GM12878 (cell line): ENCODE results near the gene STK11. TPM values are rescaled to one million over a fixed set of nuclear protein-coding genes. Genes with fewer than 3 reads are reported as not detected.

ENCODE experiments used
- ATAC-seq: fragments of 200-7000 bp; cut with Tn5 transposase; 3 replicates; pipeline ENCODE4 v1.9.1; 2020; ENCODE audit warnings: mild to moderate bottlenecking, moderate library complexity
- BruUV-seq: library from RNA; stranded (reverse); fragments of 400-500 nt; replicated peaks from 2 replicates; lab custom pipeline; 2021; lab: Mats Ljungman, UMichigan
- CTCF ChIA-PET: fragments of 300-600 bp; sonication (Branson Sonifier 250); formaldehyde crosslinking; extraction: SDS; loops from one replicate; lab custom pipeline; 2021; ENCODE audit warnings: inconsistent platforms; lab: Yijun Ruan, JAX
- POLR2A ChIA-PET: fragments of 350-600 bp; formaldehyde crosslinking; extraction: SDS; loops from one replicate; lab custom pipeline; 2021; ENCODE audit warnings: inconsistent platforms; lab: Charles Lee
- RAD21 ChIA-PET: fragments of 300-600 bp; sonication (Branson Sonifier 250); formaldehyde crosslinking; loops from one replicate; lab custom pipeline; 2023; ENCODE audit warnings: antibody characterized with exemption; ENCODE audit not compliant: unreplicated experiment; lab: Charles Lee
- SMC1A ChIA-PET: fragments of 300-600 bp; sonication (Branson Sonifier 250); formaldehyde crosslinking; loops from one replicate; lab custom pipeline; 2023; ENCODE audit not compliant: unreplicated experiment, uncharacterized antibody; lab: Charles Lee
- DNase-seq: peaks from one replicate; pipeline ENCODE4 v3.0.0-alpha.2; 2011; ENCODE audit warnings: low read depth, low spot score
- FAIRE-seq: peaks from 3 replicates; lab custom pipeline; 2011; peaks lifted over from hg19 to GRCh38; lab: Jason Lieb, UNC
- H2AFZ ChIP-seq: 2 replicates; pipeline ENCODE4 v1.6.0; 2011; ENCODE audit warnings: low read depth, low read length, control low read depth; ENCODE audit not compliant: control insufficient read depth
- H3K27ac ChIP-seq: 2 replicates; pipeline ENCODE4 v1.5.1; 2011; ENCODE audit warnings: control low read depth; ENCODE audit not compliant: control insufficient read depth, insufficient read depth
- H3K27me3 ChIP-seq, 2 experiments: replicated peaks in 1 of 2; 2 replicates each; pipeline versions ENCODE4 v1.6.0 to v1.6.1; 2011; ENCODE audit warnings: low read length in 1 of 2; ENCODE audit not compliant: control insufficient read depth in 2 of 2, insufficient read depth in 2 of 2
- H3K36me3 ChIP-seq, 2 experiments: 2 replicates each; pipeline ENCODE4 v1.5.1; 2011; ENCODE audit warnings: low read length in 1 of 2; ENCODE audit not compliant: control insufficient read depth in 2 of 2, insufficient read depth in 2 of 2
- H3K4me1 ChIP-seq: 2 replicates; pipeline ENCODE4 v1.6.1; 2011; ENCODE audit warnings: mild to moderate bottlenecking, low read length, moderate library complexity, mixed read lengths; ENCODE audit not compliant: control insufficient read depth, insufficient read depth
- H3K4me2 ChIP-seq: 2 replicates; pipeline ENCODE4 v1.6.0; 2011; ENCODE audit warnings: control low read depth; ENCODE audit not compliant: control insufficient read depth, insufficient read depth
- H3K4me3 ChIP-seq: fragments of 200-600 bp; sonication (generic); 2 replicates; pipeline ENCODE4 v1.5.1; 2016
- H3K79me2 ChIP-seq: 2 replicates; pipeline ENCODE4 v1.6.0; 2011; ENCODE audit warnings: low read length; ENCODE audit not compliant: control insufficient read depth, insufficient read depth
- H3K9ac ChIP-seq: 2 replicates; pipeline ENCODE4 v1.8.0; 2011; ENCODE audit warnings: low read length, control low read depth, mixed read lengths; ENCODE audit not compliant: control insufficient read depth, insufficient read depth
- H3K9me3 ChIP-seq: replicated peaks from 3 replicates; pipeline ENCODE4 v1.5.1; 2011; ENCODE audit warnings: mild to moderate bottlenecking, low read length; ENCODE audit not compliant: control insufficient read depth, insufficient read depth
- H4K20me1 ChIP-seq: 2 replicates; pipeline ENCODE4 v1.6.0; 2011; ENCODE audit not compliant: control insufficient read depth, insufficient read depth
- BACH1 ChIP-seq: fragments of 450-650 bp; IDR thresholded peaks from 2 replicates; pipeline ENCODE4 v1.6.1; 2017; ENCODE audit warnings: mild to moderate bottlenecking, borderline replicate concordance
- BHLHE40 ChIP-seq, 2 experiments: fragments of 450-650 bp in 1 of 2; IDR thresholded peaks; 2 replicates each; pipeline ENCODE4 v1.6.1; 2011 to 2017; ENCODE audit warnings: low read depth in 2 of 2, borderline replicate concordance in 1 of 2, improper control_type of control experiment in 1 of 2, low read length in 1 of 2, mild to moderate bottlenecking in 1 of 2
- EED ChIP-seq: sonication (generic); IDR thresholded peaks from 2 replicates; pipeline ENCODE4 v1.6.1; 2016; ENCODE audit warnings: antibody characterized with exemption, low read depth
- EGR1 ChIP-seq, 2 experiments: IDR thresholded peaks; 1 replicate in 1 of 2; 2 replicates in 1 of 2; pipeline ENCODE4 v1.6.1; 2011 to 2012; ENCODE audit warnings: low read depth in 2 of 2, low read length in 2 of 2, borderline replicate concordance in 1 of 2, mild to moderate bottlenecking in 1 of 2, moderate library complexity in 1 of 2
- HDGF ChIP-seq: fragments of 450-650 bp; IDR thresholded peaks from 2 replicates; pipeline ENCODE4 v1.6.1; 2016; ENCODE audit warnings: antibody characterized with exemption
- MEF2B ChIP-seq: fragments of 450-650 bp; IDR thresholded peaks from 2 replicates; pipeline ENCODE4 v1.6.1; 2018; ENCODE audit warnings: mild to moderate bottlenecking, moderate library complexity; ENCODE audit not compliant: partially characterized antibody, poor library complexity, severe bottlenecking
- NFIC ChIP-seq: IDR thresholded peaks from 2 replicates; pipeline ENCODE4 v1.6.1; 2012; ENCODE audit warnings: low read depth, mild to moderate bottlenecking, inconsistent platforms, low read length, moderate library complexity
- NR2F1 ChIP-seq: fragments of 450-650 bp; conservative IDR thresholded peaks from 2 replicates; pipeline ENCODE4 v1.6.1; 2017; ENCODE audit warnings: mild to moderate bottlenecking
- POLR2AphosphoS2 ChIP-seq: IDR thresholded peaks from 2 replicates; pipeline ENCODE4 v1.6.1; 2011; ENCODE audit warnings: low read depth, mild to moderate bottlenecking, low read length, improper control_type of control experiment, moderate library complexity
- POU2F2 ChIP-seq: IDR thresholded peaks from 3 replicates; pipeline ENCODE4 v1.6.1; 2011; ENCODE audit warnings: low read depth, mild to moderate bottlenecking, low read length, borderline replicate concordance
- WGBS: methylation state at CpG from one replicate; pipeline ENCODE4 v1.1.6; 2016; ENCODE audit warnings: low lambda C conversion rate; ENCODE audit not compliant: insufficient replicate concordance, insufficient coverage; ENCODE audit errors: missing lambda C conversion rate; 5-methylcytosine and 5-hydroxymethylcytosine counted together
- in situ Hi-C: fragments of 300-500 bp; cut with MboI; formaldehyde crosslinking; loops from 9 replicates; pipeline ENCODE4 v1.14.3; 2018; ENCODE audit warnings: mixed read lengths
- intact Hi-C: fragments of 100-400 bp; cut with micrococcal nuclease; formaldehyde crosslinking; loops from one replicate; pipeline ENCODE4 v1.14.2; 2022; ENCODE audit not compliant: unreplicated experiment
- polyA plus RNA-seq, 11 experiments: library from polyadenylated mRNA; depleted of rRNA in 4 of 11; unstranded in 6 of 11; stranded (reverse) in 5 of 11; fragments of >200 nt; fragmentation: Nextera tagmentation in 4 of 11; fragmentation: Illumina TruSeq in 1 of 11; extraction: Ambion mirVana in 4 of 11; extraction: Trizol in 1 of 11; gene quantifications; 1 replicate in 1 of 11; 2 replicates in 10 of 11; pipeline versions ENCODE4 v1.2.1 to v1.2.3, GENCODE V29; 2011 to 2016; ENCODE audit warnings: inconsistent platforms in 2 of 11, missing spikeins in 2 of 11, low read depth in 1 of 11
- total RNA-seq, 4 experiments: library from RNA; depleted of rRNA in 3 of 4; stranded (reverse); fragments of >200 nt in 3 of 4; fragmentation: Illumina TruSeq in 1 of 4; extraction: Trizol in 1 of 4; gene quantifications; 2 replicates each; pipeline versions ENCODE4 v1.2.1 to v1.2.3, GENCODE V29; 2013 to 2021
- TF ChIP-seq, protein P1 (sequence below): fragments of 450-650 bp; IDR thresholded peaks from 2 replicates; pipeline ENCODE4 v1.6.1; 2017; ENCODE audit warnings: mild to moderate bottlenecking, moderate library complexity
- TF ChIP-seq, protein P2 (sequence below): IDR thresholded peaks from 2 replicates; pipeline ENCODE4 v1.6.1; 2012; ENCODE audit warnings: low read depth, low read length, improper control_type of control experiment

The STK11 gene
- total and polyA plus RNA-seq, 10 of the 15 experiments (the other 5 are each of a cell fraction or from before 2014, with no cell fraction given): 0.33 to 71.0 (median 23.8) TPM

DNA sequence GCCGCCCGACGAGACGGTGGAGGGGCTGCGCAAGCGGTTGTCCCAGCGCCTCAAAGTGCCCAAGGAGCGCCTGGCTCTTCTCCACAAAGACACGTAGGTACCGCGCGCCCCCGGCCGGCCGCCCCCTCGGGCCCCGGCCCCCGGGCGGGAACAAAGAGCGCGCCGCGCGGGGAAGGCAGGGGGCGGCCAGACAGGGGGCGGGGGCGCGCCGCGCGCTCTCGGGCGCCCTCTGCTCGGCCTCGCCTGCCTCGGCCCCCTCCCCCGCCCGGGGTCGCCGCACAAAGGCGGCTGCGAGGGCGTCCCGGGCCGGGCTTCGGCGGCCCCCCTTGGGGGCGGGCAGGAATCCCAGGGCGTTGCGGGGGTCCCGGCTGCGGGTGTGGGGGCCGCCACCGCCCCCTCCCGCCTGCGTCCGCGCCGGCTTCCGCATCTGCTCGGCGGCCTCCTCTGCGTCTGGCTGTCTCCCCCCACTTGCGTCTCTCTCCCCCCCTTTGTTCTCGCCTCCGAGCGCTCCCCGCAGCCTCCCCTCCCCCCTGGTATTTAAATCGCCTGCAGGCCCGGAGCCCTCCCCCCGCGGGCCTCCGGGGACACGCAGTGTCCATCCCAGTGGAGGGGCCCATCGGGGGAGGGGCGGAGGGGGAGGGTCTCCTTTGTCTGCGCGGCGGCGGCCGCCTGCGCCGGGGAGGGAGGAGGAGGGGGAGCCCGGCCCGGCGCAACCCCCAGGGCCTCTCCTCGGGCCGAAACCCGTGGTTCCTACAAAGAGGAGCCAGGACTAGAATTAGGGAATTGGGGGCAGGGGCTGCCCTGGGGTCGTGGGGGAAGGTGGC, 45.1 kb downstream of the STK11 start (continued):
- TF ChIP-seq, protein P1, sequence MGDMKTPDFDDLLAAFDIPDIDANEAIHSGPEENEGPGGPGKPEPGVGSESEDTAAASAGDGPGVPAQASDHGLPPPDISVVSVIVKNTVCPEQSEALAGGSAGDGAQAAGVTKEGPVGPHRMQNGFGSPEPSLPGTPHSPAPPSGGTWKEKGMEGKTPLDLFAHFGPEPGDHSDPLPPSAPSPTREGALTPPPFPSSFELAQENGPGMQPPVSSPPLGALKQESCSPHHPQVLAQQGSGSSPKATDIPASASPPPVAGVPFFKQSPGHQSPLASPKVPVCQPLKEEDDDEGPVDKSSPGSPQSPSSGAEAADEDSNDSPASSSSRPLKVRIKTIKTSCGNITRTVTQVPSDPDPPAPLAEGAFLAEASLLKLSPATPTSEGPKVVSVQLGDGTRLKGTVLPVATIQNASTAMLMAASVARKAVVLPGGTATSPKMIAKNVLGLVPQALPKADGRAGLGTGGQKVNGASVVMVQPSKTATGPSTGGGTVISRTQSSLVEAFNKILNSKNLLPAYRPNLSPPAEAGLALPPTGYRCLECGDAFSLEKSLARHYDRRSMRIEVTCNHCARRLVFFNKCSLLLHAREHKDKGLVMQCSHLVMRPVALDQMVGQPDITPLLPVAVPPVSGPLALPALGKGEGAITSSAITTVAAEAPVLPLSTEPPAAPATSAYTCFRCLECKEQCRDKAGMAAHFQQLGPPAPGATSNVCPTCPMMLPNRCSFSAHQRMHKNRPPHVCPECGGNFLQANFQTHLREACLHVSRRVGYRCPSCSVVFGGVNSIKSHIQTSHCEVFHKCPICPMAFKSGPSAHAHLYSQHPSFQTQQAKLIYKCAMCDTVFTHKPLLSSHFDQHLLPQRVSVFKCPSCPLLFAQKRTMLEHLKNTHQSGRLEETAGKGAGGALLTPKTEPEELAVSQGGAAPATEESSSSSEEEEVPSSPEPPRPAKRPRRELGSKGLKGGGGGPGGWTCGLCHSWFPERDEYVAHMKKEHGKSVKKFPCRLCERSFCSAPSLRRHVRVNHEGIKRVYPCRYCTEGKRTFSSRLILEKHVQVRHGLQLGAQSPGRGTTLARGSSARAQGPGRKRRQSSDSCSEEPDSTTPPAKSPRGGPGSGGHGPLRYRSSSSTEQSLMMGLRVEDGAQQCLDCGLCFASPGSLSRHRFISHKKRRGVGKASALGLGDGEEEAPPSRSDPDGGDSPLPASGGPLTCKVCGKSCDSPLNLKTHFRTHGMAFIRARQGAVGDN: 0 out of 2 replicates have a peak, but pooled peaks have one; percentile 39
- TF ChIP-seq, all 136 proteins: peak for 15

DNA sequence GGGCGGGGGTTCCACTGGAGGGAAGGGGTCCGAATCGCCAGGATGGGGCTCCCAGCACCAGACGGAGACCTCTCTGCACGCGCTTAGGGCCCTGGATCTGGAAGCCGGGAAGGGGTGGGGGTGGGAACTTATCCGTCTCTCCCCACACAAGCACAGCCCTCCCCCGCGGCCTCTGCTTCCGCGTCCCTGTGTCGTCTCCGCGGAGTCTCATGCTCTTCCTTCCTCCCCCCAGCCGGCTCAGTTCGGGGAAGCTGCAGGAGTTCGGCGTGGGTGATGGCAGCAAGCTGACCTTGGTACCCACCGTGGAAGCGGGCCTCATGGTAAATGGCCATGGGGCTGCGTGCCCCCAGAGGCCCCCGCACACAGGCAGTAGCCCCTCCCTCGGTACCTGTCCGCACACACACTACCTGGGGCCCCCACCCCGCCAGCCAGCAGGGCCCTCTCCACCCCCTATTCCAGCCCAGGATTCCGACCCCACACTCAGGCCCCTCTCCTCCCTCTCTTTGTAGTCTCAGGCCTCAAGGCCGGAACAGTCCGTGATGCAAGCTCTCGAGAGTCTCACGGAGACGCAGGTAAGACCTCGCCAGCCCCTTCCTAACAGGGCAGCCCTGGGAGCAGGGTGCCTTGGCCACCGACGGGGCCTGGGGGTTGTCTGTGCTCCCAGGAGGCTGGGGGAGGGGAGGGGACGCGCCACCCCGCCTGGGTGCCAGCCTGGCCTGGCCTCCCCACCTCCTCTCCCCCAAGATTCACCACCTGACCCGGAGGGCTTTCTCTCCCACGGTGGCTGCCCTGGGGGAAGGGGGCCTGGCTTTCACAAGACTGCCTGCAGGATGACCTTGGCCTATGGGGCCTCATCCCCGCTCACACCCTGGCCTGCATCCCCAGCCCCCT, 46.0 kb downstream of the STK11 start:
- peak overlapping the region; percentile 86 for H3K9ac ChIP-seq
- DNase-seq (no peak), ATAC-seq (peak; percentile 12), FAIRE-seq (peak; percentile 27)
- in situ Hi-C loops (no loop called here), intact Hi-C loops (no loop called here)
- TSS peak; percentile 76 for BruUV-seq
- H3K36me3 ChIP-seq: peaks cover 14 to 23% of the 10 kb centered on the region in 2 experiments; a peak in 3 of 4 replicates
- H3K27me3 ChIP-seq: no peaks in the 10 kb centered on the region
- H2AFZ ChIP-seq: no peak overlapping the region
- SMC1A ChIA-PET: no interaction called here
- RAD21 ChIA-PET: interaction anchor here (2.9 kb wide), 1 partner anchor 15 kb away, joined by 47 read pairs; no protein-coding TSS in a partner anchor
- H3K9me3 ChIP-seq: no peaks in the 10 kb centered on the region
- peak overlapping the region; percentile 72 for H3K27ac ChIP-seq
- peak overlapping the region; percentile 91 for H3K4me3 ChIP-seq
- H3K4me1 ChIP-seq: peaks cover 10% of the 10 kb centered on the region
- POLR2A ChIA-PET: interaction anchor here (1.0 to 2.9 kb wide), 4 partner anchors 9 to 17 kb away, joined by 4 to 22 read pairs (median 5); partner anchors contain the start of gene CIRBP
- H3K79me2 ChIP-seq: peaks cover 55% of the 10 kb centered on the region
- under 1% methylated on average over 39 of the region's 41 CpGs for WGBS
- CTCF ChIA-PET: interaction anchor here (1.3 kb wide), 1 partner anchor 15 kb away, joined by 9 read pairs; no protein-coding TSS in a partner anchor
- H4K20me1 ChIP-seq: no peaks in the 10 kb centered on the region
- peak overlapping the region; percentile 53 for H3K4me2 ChIP-seq
- TF ChIP-seq BACH1 (peak; percentile 61; the same call in 1 of the 2 replicates), HDGF (peak; percentile 80; the same call in 1 of the 2 replicates), POLR2AphosphoS2 (0 out of 2 replicates have a peak, but pooled peaks have one; percentile 25), BHLHE40 (IDR thresholded peaks at IDR 0.05; ENCODE audit: borderline replicate concordance in 1 of 2, low read depth in 2 of 2, low read length in 1 of 2) (0 out of 4 replicates have a peak, but pooled peaks of 1 of the 2 experiments have one; percentile 7), MEF2B (peak; percentile 44), POU2F2 (peak; percentile 10; the same call in 1 of the 3 replicates), NR2F1 (0 out of 2 replicates have a peak, but pooled peaks have one; percentile 50), EED (peak; percentile 21; the same call in 1 of the 2 replicates), EGR1 (IDR thresholded peaks at IDR 0.05; ENCODE audit: borderline replicate concordance in 1 of 2, low read depth in 2 of 2, low read length in 2 of 2) (peak in 1 of 2 experiments; percentile 58; a peak in 1 of 3 replicates), NFIC (no peak)
- TF ChIP-seq, protein P2, sequence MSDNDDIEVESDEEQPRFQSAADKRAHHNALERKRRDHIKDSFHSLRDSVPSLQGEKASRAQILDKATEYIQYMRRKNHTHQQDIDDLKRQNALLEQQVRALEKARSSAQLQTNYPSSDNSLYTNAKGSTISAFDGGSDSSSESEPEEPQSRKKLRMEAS: 0 out of 2 replicates have a peak, but pooled peaks have one; percentile 21
